Pancreas (tissue), 10 donors: Measurements from ENCODE around the gene AFF3. TPM values are rescaled to one million over a fixed set of nuclear protein-coding genes. Genes with fewer than 3 reads are reported as not detected.

ENCODE experiments used
- ATAC-seq, 4 donors: fragments of 200-7000 bp; cut with Tn5 transposase; one replicate each; pipeline versions ENCODE4 v1.8.0 to v1.9.1; 2020; ENCODE audit warnings: mild to moderate bottlenecking in 4 of 4, moderate library complexity in 4 of 4
- DNase-seq, 6 donors: peaks; one replicate each; pipeline ENCODE4 v3.0.0-alpha.2; 2020
- FAIRE-seq: peaks from 2 replicates; lab custom pipeline; 2012; peaks lifted over from hg19 to GRCh38; lab: Jason Lieb, UNC
- H3K27ac ChIP-seq, 4 donors: fragments of 200-600 bp; sonication (generic); 1 replicate in 3 of 4; 2 replicates in 1 of 4; pipeline versions ENCODE4 v1.5.0 to v1.8.0; 2020
- H3K27me3 ChIP-seq, 4 donors: fragments of 200-600 bp; one replicate each; pipeline ENCODE4 v1.8.0; 2021
- H3K36me3 ChIP-seq, 3 donors: fragments of 200-600 bp; sonication (generic) in 1 of 3; one replicate each; pipeline versions ENCODE4 v1.5.0 to v1.8.0; 2020 to 2021
- H3K4me1 ChIP-seq, 3 donors: fragments of 200-600 bp; one replicate each; pipeline ENCODE4 v1.8.0; 2021
- H3K4me3 ChIP-seq, 4 donors: fragments of 200-600 bp; sonication (generic) in 2 of 4; one replicate each; pipeline versions ENCODE4 v1.5.0 to v1.8.0; 2020 to 2021
- H3K9me3 ChIP-seq, 4 donors: fragments of 200-600 bp; one replicate each; pipeline ENCODE4 v1.8.0; 2021
- CTCF ChIP-seq, 4 donors: fragments of 200-600 bp; sonication (generic) in 3 of 4; IDR thresholded peaks; one replicate each; pipeline versions ENCODE4 v1.5.0 to v1.8.0; 2021; ENCODE audit warnings: antibody characterized with exemption in 4 of 4
- WGBS, 2 donors: extraction: QIAGEN DNeasy Blood & Tissue Kit; methylation state at CpG; one replicate each; pipeline ENCODE4 v1.1.7; 2013; 5-methylcytosine and 5-hydroxymethylcytosine counted together
- intact Hi-C, 3 donors: fragments of 100-400 bp; cut with DNase I; formaldehyde crosslinking; loops; one replicate each; pipeline versions ENCODE4 v1.11.1 to v1.14.2; 2022
- polyA plus RNA-seq, 2 donors: library from polyadenylated mRNA; stranded (reverse); fragments of 200-250 nt; gene quantifications; one replicate each; pipeline ENCODE4 v1.2.3, GENCODE V29; 2013
- total RNA-seq, 6 donors: library from RNA; stranded (reverse); fragmentation: NEBNext Ultra II Directional in 4 of 6; extraction: Animal tissue kit (Norgen Biotek cat#: 25700) in 4 of 6; gene quantifications; one replicate each; pipeline versions ENCODE4 v1.2.1 to v1.2.4, GENCODE V29; 2021 to 2023
- donor health status: healthy with polysubstance abuse.
- donor health status: DM: no; HTN: no; CAD: no; lungs with moderate emphysema.
- donor health status: DM: no; HTN: no; CAD: no.
- donor health status: control.
- donor health status: control.
- donor health status: Bipolar disorder and iron deficiency.
- donor health status: DM: yes; HTN: yes; CAD: no.
- donor health status: DM: no; HTN: no; CAD: no.
- donor health status: DM: no; HTN: no; CAD: no.
- donor health status: DM: yes; HTN: yes; CAD: no.

AFF3 gene
- total and polyA plus RNA-seq, 8 donors: 0.19 to 1.1 (median 0.54) TPM

GRCh38 chr2:99970292-99970868 lies 172.0 kb downstream of the AFF3 start:
- Histone ChIP-seq H3K27me3 (no peaks in the 10 kb centered on the region), H3K4me1 (no peaks in the 10 kb centered on the region), H3K27ac (no peak overlapping the region), H3K36me3 (no peaks in the 10 kb centered on the region), H3K4me3 (no peak overlapping the region), H3K9me3 (no peaks in the 10 kb centered on the region)
- ATAC-seq: no peak
- no peak for TF ChIP-seq CTCF (IDR thresholded peaks at IDR 0.05)
- intact Hi-C loops: no loop called here
- no peak for FAIRE-seq
- 64 to 69% methylated on average over 12 of the region's 12 CpGs for WGBS, 2 donors
- no peak for DNase-seq

- DNase-seq (no peak), ATAC-seq (no peak), FAIRE-seq (no peak)
- 66 to 69% methylated on average over 9 of the region's 9 CpGs for WGBS, 2 donors
- no peaks in the 10 kb centered on the region for H3K4me1 ChIP-seq
- TF ChIP-seq CTCF (IDR thresholded peaks at IDR 0.05): no peak
- no peak overlapping the region for H3K4me3 ChIP-seq
- no peaks in the 10 kb centered on the region for H3K9me3 ChIP-seq
- H3K27ac ChIP-seq: no peak overlapping the region
- intact Hi-C loops: no loop called here
- H3K36me3 ChIP-seq: no peaks in the 10 kb centered on the region
- H3K27me3 ChIP-seq: no peaks in the 10 kb centered on the region
Measured at GRCh38 chr2:99961196-99961913, 181.0 kb downstream of the AFF3 start.

- no peaks in the 10 kb centered on the region for H3K4me1 ChIP-seq
- DNase-seq (no peak), ATAC-seq (peak in 1 of 4 donors; percentile 38), FAIRE-seq (no peak)
- WGBS, 2 donors: 60% methylated on average over 3 of the region's 3 CpGs
- H3K36me3 ChIP-seq: no peaks in the 10 kb centered on the region
- no peaks in the 10 kb centered on the region for H3K9me3 ChIP-seq
- H3K4me3 ChIP-seq: no peak overlapping the region
- no peak for TF ChIP-seq CTCF (IDR thresholded peaks at IDR 0.05)
- no peak overlapping the region for H3K27ac ChIP-seq
- intact Hi-C loops: no loop called here
- no peaks in the 10 kb centered on the region for H3K27me3 ChIP-seq
Measured at GRCh38 chr2:99960790-99961189, 181.6 kb downstream of the AFF3 start.

- intact Hi-C loops: no loop called here
- Histone ChIP-seq H3K4me3 (no peak overlapping the region), H3K4me1 (no peaks in the 10 kb centered on the region), H3K27ac (no peak overlapping the region), H3K36me3 (no peaks in the 10 kb centered on the region), H3K9me3 (no peaks in the 10 kb centered on the region), H3K27me3 (no peaks in the 10 kb centered on the region)
- 76 to 82% methylated on average over 5 of the region's 5 CpGs for WGBS, 2 donors
- DNase-seq (no peak), ATAC-seq (no peak), FAIRE-seq (no peak)
- TF ChIP-seq CTCF (IDR thresholded peaks at IDR 0.05): no peak
Measured at GRCh38 chr2:99960291-99960690, 182.1 kb downstream of the AFF3 start.
